A549 treated with GW870086 at 1 μM for 4 hours (cell line): ENCODE measurements around the gene ATXN2. TPM values are rescaled to one million over a fixed set of nuclear protein-coding genes. Genes with fewer than 3 reads are reported as not detected.

ENCODE experiments used
- total RNA-seq: library from RNA; stranded (reverse); fragments of 200-300 nt; extraction: Qiagen RNA extraction; gene quantifications from 5 replicates; pipeline ENCODE4 v1.2.3, GENCODE V29; 2022; ENCODE audit warnings: low read depth

The ATXN2 gene
- total RNA-seq = 44.4 to 53.3 TPM (median 48.5 TPM) in 5 replicates

GRCh38 chr12:111598637-111599452 is at the start of gene ATXN2:
Gene ATXN2, minus strand, starts transcription at chr12:111599315. Its CDS starts 281 bp downstream, at chr12:111599034.

GRCh38 chr12:111405859-111406473 is 193.1 kb downstream of the ATXN2 start, which contains the start of gene SH2B3:
Gene SH2B3, plus strand, starts transcription at chr12:111405923. Its CDS starts 12,223 bp downstream, at chr12:111418146.

Other genes starting within 250 kb of the ATXN2 start
- gene PHETA1, start 230.2 kb downstream of the ATXN2 start, total RNA-seq = 6.6 to 9.8 TPM (median 8.6 TPM) in 5 replicates
- 6.1 to 7.1 TPM (median 6.9 TPM) in 5 replicates for gene SH2B3, start 193.4 kb downstream of the ATXN2 start, total RNA-seq
- gene BRAP, start 86.6 kb upstream of the ATXN2 start, total RNA-seq = 11.1 to 14.9 TPM (median 12.9 TPM) in 5 replicates
- gene ACAD10, start 86.7 kb upstream of the ATXN2 start, total RNA-seq = 8.5 to 10.2 TPM (median 9.9 TPM) in 5 replicates
- 69.5 to 98.4 TPM (median 89.7 TPM) in 5 replicates for gene ALDH2, start 167.6 kb upstream of the ATXN2 start, total RNA-seq
- 49.3 to 60.7 TPM (median 59.1 TPM) in 5 replicates for gene MAPKAPK5, start 242.9 kb upstream of the ATXN2 start, total RNA-seq